Endothelial cell of umbilical vein (primary cell): ENCODE measurements around the gene KCNQ2.

Experiments
- CTCF ChIP-seq, 2 donors: IDR thresholded peaks; 1 replicate in 1 of 2; 2 replicates in 1 of 2; pipeline ENCODE4 v1.5.1; 2011; ENCODE audit warnings: low read length in 2 of 2, mild to moderate bottlenecking in 2 of 2, moderate library complexity in 2 of 2, control low read depth in 1 of 2, inconsistent platforms in 1 of 2, low read depth in 1 of 2; ENCODE audit not compliant: insufficient read depth in 1 of 2; ENCODE audit errors: extremely low read depth in 1 of 2
- EZH2 ChIP-seq: IDR thresholded peaks from 2 replicates; pipeline ENCODE4 v1.6.1; 2012; ENCODE audit warnings: borderline replicate concordance, low read depth, mild to moderate bottlenecking, moderate library complexity, low read length, inconsistent platforms; ENCODE audit not compliant: severe bottlenecking
- FOS ChIP-seq: IDR thresholded peaks from 2 replicates; pipeline ENCODE4 v1.6.1; 2011; ENCODE audit warnings: mild to moderate bottlenecking, low read length, moderate library complexity, borderline replicate concordance; ENCODE audit not compliant: insufficient read depth
- GATA2 ChIP-seq: IDR thresholded peaks from 2 replicates; pipeline ENCODE4 v1.7.0; 2011; ENCODE audit warnings: low read depth, mild to moderate bottlenecking, moderate library complexity, mixed read lengths, low read length; ENCODE audit not compliant: insufficient read length, insufficient read depth
- MAX ChIP-seq: IDR thresholded peaks from 2 replicates; pipeline ENCODE4 v1.6.1; 2011; ENCODE audit not compliant: insufficient read depth, insufficient read length
- MYC ChIP-seq: IDR thresholded peaks from one replicate; pipeline ENCODE4 v1.6.1; 2011; ENCODE audit warnings: mild to moderate bottlenecking, low read depth, low read length
- POLR2A ChIP-seq: IDR thresholded peaks from 2 replicates; pipeline ENCODE4 v1.6.1; 2012; ENCODE audit warnings: low read depth, mild to moderate bottlenecking, control low read depth, low read length
- POLR2AphosphoS5 ChIP-seq: IDR thresholded peaks from 2 replicates; pipeline ENCODE4 v1.6.1; 2012; ENCODE audit warnings: low read depth, mild to moderate bottlenecking, control low read depth, low read length, moderate library complexity; ENCODE audit not compliant: insufficient read depth

DNA sequence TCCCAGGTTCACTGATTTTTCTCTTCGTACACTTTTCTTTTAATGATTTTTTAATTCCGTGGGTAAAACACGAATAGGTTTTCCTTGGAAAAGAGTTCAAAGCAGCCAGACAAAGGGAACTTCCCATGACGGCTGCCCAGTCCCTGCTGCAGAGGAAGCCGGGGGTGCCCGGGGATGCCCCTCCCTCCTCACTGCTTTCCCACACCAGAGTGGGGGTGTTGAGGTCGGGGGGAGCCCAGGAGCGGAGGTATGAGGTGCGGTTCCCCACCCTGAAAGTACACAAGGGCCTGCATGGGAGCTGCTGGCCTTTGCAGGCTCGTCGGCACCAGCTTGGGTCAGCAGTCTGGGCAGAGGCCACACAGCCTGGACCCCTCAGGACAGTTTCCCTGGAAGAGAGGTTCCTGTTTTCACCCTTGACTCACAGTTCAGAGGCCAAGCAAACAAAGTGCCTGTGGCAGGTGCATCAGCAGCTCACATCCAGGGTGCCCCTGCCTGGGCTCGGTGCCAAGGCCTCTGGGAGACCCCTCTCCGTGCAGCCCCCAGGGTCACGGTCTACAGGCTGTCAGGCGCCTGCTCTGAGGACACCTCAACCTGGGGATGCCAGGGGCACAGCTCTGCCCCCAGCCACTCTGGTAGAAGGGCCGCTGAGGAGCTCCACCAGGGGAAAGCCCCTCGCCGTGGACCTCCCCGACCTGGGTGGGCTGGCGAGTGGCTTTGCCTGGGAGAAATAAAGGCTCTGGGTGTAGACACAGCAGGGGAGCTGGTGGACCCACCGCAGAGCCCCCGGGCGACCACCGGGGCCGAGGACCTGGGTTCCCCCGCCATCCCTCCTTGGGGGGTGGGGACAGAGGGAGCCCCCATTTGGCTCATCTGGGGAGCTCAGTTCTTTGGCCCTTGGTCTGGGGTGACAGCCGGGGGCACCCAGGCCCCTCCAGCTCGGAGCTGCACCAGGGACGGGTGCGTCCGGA, 95.9 kb downstream of the KCNQ2 start:
- TF ChIP-seq CTCF (IDR thresholded peaks at IDR 0.05; ENCODE audit: extremely low read depth in 1 of 2, insufficient read depth in 1 of 2, low read depth in 1 of 2, low read length in 2 of 2) (no peak), MYC (no peak), FOS (no peak), POLR2AphosphoS5 (no peak), EZH2 (no peak), GATA2 (no peak), MAX (no peak), POLR2A (no peak)
